Thyroid gland (tissue), 4 donors: ENCODE data around the gene BOLA2B.

Source experiments
- POLR2A ChIP-seq, 2 donors: fragments of 450-650 bp; IDR thresholded peaks; one replicate each; pipeline ENCODE4 v1.6.1; 2017; ENCODE audit warnings: antibody characterized with exemption in 2 of 2, mild to moderate bottlenecking in 2 of 2, moderate library complexity in 1 of 2
- TF ChIP-seq, protein P1 (sequence below), 6 experiments: fragments of 200-600 bp in 3 of 6; fragments of 450-650 bp in 3 of 6; sonication (generic) in 3 of 6; IDR thresholded peaks; one replicate each; pipeline ENCODE4 v1.5.1; 2016 to 2019; ENCODE audit warnings: antibody characterized with exemption in 6 of 6, mild to moderate bottlenecking in 2 of 6, inconsistent platforms in 1 of 6, moderate library complexity in 1 of 6

DNA sequence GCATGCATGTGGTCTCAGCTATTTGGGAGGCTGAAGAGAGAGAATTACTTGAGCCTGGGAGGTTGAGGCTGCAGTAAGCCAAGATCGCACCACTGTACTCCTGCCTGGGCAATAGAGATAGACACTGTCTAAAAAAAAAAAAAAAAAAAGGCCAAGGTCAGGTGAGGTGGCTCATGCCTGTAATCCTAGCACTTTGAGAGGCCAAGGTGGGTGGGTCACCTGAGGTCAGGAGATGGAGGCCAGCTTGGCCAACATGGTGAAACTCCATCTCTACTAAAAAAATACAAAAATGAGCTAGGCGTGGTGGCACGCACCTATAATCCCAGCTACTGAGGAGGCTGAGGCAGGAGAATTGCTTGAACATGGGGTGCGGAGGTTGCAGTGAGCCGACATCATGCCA is 38.3 kb downstream of the BOLA2B start:
- TF ChIP-seq, protein P1, sequence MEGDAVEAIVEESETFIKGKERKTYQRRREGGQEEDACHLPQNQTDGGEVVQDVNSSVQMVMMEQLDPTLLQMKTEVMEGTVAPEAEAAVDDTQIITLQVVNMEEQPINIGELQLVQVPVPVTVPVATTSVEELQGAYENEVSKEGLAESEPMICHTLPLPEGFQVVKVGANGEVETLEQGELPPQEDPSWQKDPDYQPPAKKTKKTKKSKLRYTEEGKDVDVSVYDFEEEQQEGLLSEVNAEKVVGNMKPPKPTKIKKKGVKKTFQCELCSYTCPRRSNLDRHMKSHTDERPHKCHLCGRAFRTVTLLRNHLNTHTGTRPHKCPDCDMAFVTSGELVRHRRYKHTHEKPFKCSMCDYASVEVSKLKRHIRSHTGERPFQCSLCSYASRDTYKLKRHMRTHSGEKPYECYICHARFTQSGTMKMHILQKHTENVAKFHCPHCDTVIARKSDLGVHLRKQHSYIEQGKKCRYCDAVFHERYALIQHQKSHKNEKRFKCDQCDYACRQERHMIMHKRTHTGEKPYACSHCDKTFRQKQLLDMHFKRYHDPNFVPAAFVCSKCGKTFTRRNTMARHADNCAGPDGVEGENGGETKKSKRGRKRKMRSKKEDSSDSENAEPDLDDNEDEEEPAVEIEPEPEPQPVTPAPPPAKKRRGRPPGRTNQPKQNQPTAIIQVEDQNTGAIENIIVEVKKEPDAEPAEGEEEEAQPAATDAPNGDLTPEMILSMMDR (IDR thresholded peaks at IDR 0.05), result no peak
- TF ChIP-seq POLR2A (IDR thresholded peaks at IDR 0.05), result no peak
